Neural cell (in vitro differentiated cells): ENCODE results near the gene CAMK1D. TPM values are rescaled to one million over a fixed set of nuclear protein-coding genes. Genes with fewer than 3 reads are reported as not detected.
"Not testable (repeated sequence)": the region's sequence is repeated elsewhere in the genome, so short reads cannot be mapped to it uniquely, and the experiment has no call there.

Source experiments
- H2AFZ ChIP-seq: fragments of 200-600, 300-800 bp; sonication (generic), shearing (Covaris generic); 2 replicates; pipeline ENCODE4 v1.6.0; 2014; ENCODE audit warnings: low read depth, mild to moderate bottlenecking, antibody characterized with exemption, low read length, moderate library complexity
- H3F3A ChIP-seq: fragments of 200-600 bp; shearing (Covaris generic); 2 replicates; pipeline ENCODE4 v1.6.1; 2016; ENCODE audit warnings: mild to moderate bottlenecking, moderate library complexity, mixed read lengths, antibody characterized with exemption, low read length; ENCODE audit not compliant: insufficient read depth, poor library complexity, severe bottlenecking
- H3K27ac ChIP-seq: fragments of 200-600, 300-800 bp; sonication (generic), shearing (Covaris generic); 2 replicates; pipeline ENCODE4 v1.5.1; 2014; ENCODE audit warnings: mild to moderate bottlenecking, low read length, moderate library complexity
- H3K27me3 ChIP-seq: fragments of 300-800, 200-600 bp; sonication (generic), shearing (Covaris generic); 2 replicates; pipeline ENCODE4 v1.6.0; 2014; ENCODE audit warnings: mild to moderate bottlenecking, low read depth, low read length, moderate library complexity; ENCODE audit not compliant: insufficient read depth
- H3K36me3 ChIP-seq: fragments of 300-800, 200-600 bp; sonication (generic), shearing (Covaris generic); 2 replicates; pipeline ENCODE4 v1.5.1; 2014; ENCODE audit warnings: mild to moderate bottlenecking, antibody characterized with exemption, low read length, moderate library complexity; ENCODE audit not compliant: insufficient read depth
- H3K4me2 ChIP-seq: fragments of 300-800, 200-600 bp; sonication (generic), shearing (Covaris generic); 2 replicates; pipeline ENCODE4 v1.6.0; 2014; ENCODE audit warnings: mild to moderate bottlenecking, low read length
- H3K4me3 ChIP-seq: fragments of 300-800, 200-600 bp; sonication (generic), shearing (Covaris generic); 2 replicates; pipeline ENCODE4 v1.5.1; 2014; ENCODE audit warnings: mild to moderate bottlenecking, low read length, moderate library complexity
- H3K79me2 ChIP-seq: fragments of 200-600 bp; shearing (Covaris generic); replicated peaks from 2 replicates; pipeline ENCODE4 v1.6.0; 2014; ENCODE audit warnings: mild to moderate bottlenecking, low read length, moderate library complexity; ENCODE audit not compliant: insufficient read depth
- H3K9ac ChIP-seq: fragments of 300-800, 200-600 bp; sonication (generic), shearing (Covaris generic); 2 replicates; pipeline ENCODE4 v1.6.1; 2016; ENCODE audit warnings: mild to moderate bottlenecking, low read length, mixed read lengths
- H3K9me2 ChIP-seq: fragments of 200-600 bp; shearing (Covaris generic); 2 replicates; pipeline ENCODE4 v1.6.1; 2016; ENCODE audit warnings: mild to moderate bottlenecking, low read length, mixed read lengths; ENCODE audit not compliant: insufficient read depth
- H3K9me3 ChIP-seq: fragments of 200-600, 300-800 bp; sonication (generic), shearing (Covaris generic); 2 replicates; pipeline ENCODE4 v1.6.1; 2016; ENCODE audit warnings: mild to moderate bottlenecking, mixed run types, low read length, moderate library complexity, mixed read lengths
- H4K20me1 ChIP-seq: fragments of 200-600 bp; shearing (Covaris generic); 2 replicates; pipeline ENCODE4 v1.6.1; 2016; ENCODE audit warnings: mild to moderate bottlenecking, mixed run types; ENCODE audit not compliant: insufficient read depth
- CTCF ChIP-seq: fragments of 450-650 bp; IDR thresholded peaks from 2 replicates; pipeline ENCODE4 v1.5.1; 2014; ENCODE audit warnings: antibody characterized with exemption, mild to moderate bottlenecking, moderate library complexity; ENCODE audit not compliant: poor library complexity, severe bottlenecking
- EP300 ChIP-seq: fragments of 450-650 bp; conservative IDR thresholded peaks from 2 replicates; pipeline ENCODE4 v1.6.1; 2014; ENCODE audit warnings: antibody characterized with exemption, mild to moderate bottlenecking, moderate library complexity; ENCODE audit not compliant: poor library complexity, severe bottlenecking
- EZH2 ChIP-seq: fragments of 200-600, 300-800 bp; shearing (Covaris generic), sonication (generic); IDR thresholded peaks from 2 replicates; pipeline ENCODE4 v1.6.1; 2014; ENCODE audit warnings: antibody characterized with exemption, low read length, borderline replicate concordance, mild to moderate bottlenecking; ENCODE audit not compliant: insufficient read depth, poor library complexity, severe bottlenecking
- MXI1 ChIP-seq: fragments of 450-650 bp; conservative IDR thresholded peaks from 2 replicates; pipeline ENCODE4 v1.6.1; 2014; ENCODE audit warnings: antibody characterized with exemption, mild to moderate bottlenecking; ENCODE audit not compliant: poor library complexity, severe bottlenecking
- POLR2AphosphoS5 ChIP-seq: IDR thresholded peaks from 2 replicates; pipeline ENCODE4 v1.6.1; 2012
- RAD21 ChIP-seq: fragments of 450-650 bp; conservative IDR thresholded peaks from 2 replicates; pipeline ENCODE4 v1.6.1; 2014; ENCODE audit warnings: antibody characterized with exemption, mild to moderate bottlenecking, moderate library complexity
- REST ChIP-seq: IDR thresholded peaks from 2 replicates; pipeline ENCODE4 v1.6.1; 2012; ENCODE audit warnings: borderline replicate concordance
- SMC3 ChIP-seq: fragments of 450-650 bp; conservative IDR thresholded peaks from 2 replicates; pipeline ENCODE4 v1.6.1; 2014; ENCODE audit warnings: antibody characterized with exemption, mild to moderate bottlenecking, moderate library complexity; ENCODE audit not compliant: poor library complexity
- TAF1 ChIP-seq: IDR thresholded peaks from 2 replicates; pipeline ENCODE4 v1.6.1; 2012; ENCODE audit warnings: low read depth
- polyA plus RNA-seq: library from polyadenylated mRNA; depleted of rRNA; stranded (reverse); fragments of >200 nt; gene quantifications from 2 replicates; pipeline ENCODE4 v1.2.3, GENCODE V29; 2014

CAMK1D gene
- polyA plus RNA-seq, 1 donor from 2014 or later: 13.8 TPM

GRCh38 chr10:12327074-12327473, 22.3 kb upstream of the CAMK1D start:
- no peaks in the 10 kb centered on the region for H4K20me1 ChIP-seq
- H3K27me3 ChIP-seq: no peaks in the 10 kb centered on the region
- no peak for TF ChIP-seq REST
- no peak for TF ChIP-seq POLR2AphosphoS5
- TF ChIP-seq SMC3: no peak
- no peak for TF ChIP-seq TAF1
- TF ChIP-seq MXI1: no peak
- TF ChIP-seq RAD21: no peak
- no peak for TF ChIP-seq EP300
- no peak for TF ChIP-seq EZH2
- no peak for TF ChIP-seq CTCF
- H3K9ac ChIP-seq: no peak overlapping the region
- no peak overlapping the region for H3K4me3 ChIP-seq
- H3K27ac ChIP-seq: no peak overlapping the region
- H3F3A ChIP-seq: no peaks in the 10 kb centered on the region
- no peak overlapping the region for H3K4me2 ChIP-seq
- no peaks in the 10 kb centered on the region for H3K9me2 ChIP-seq
- H2AFZ ChIP-seq: no peak overlapping the region
- H3K79me2 ChIP-seq: no peaks in the 10 kb centered on the region
- H3K9me3 ChIP-seq: no peaks in the 10 kb centered on the region
- no peaks in the 10 kb centered on the region for H3K36me3 ChIP-seq

- Histone ChIP-seq H3K27me3 (no peaks in the 10 kb centered on the region), H3K9me3 (no peaks in the 10 kb centered on the region), H2AFZ (no peak overlapping the region), H3F3A (no peaks in the 10 kb centered on the region), H3K79me2 (no peaks in the 10 kb centered on the region), H3K4me2 (no peak overlapping the region), H4K20me1 (no peaks in the 10 kb centered on the region), H3K36me3 (no peaks in the 10 kb centered on the region), H3K9ac (no peak overlapping the region), H3K9me2 (no peaks in the 10 kb centered on the region), H3K4me3 (no peak overlapping the region), H3K27ac (no peak overlapping the region)
- TF ChIP-seq RAD21: no peak
- no peak for TF ChIP-seq EZH2
- TF ChIP-seq POLR2AphosphoS5: no peak
- TF ChIP-seq EP300: no peak
- TF ChIP-seq MXI1: no peak
- TF ChIP-seq TAF1: no peak
- TF ChIP-seq SMC3: no peak
- no peak for TF ChIP-seq CTCF
- no peak for TF ChIP-seq REST
Observed at GRCh38 chr10:12327476-12327875, 21.9 kb upstream of the CAMK1D start.

GRCh38 chr10:12328312-12328711, 21.0 kb upstream of the CAMK1D start:
- not testable (repeated sequence) for H3K9me3 ChIP-seq, H3K27ac ChIP-seq, H2AFZ ChIP-seq, H3K9me2 ChIP-seq, H3K9ac ChIP-seq, H3K36me3 ChIP-seq, H3F3A ChIP-seq, H3K4me3 ChIP-seq, H3K4me2 ChIP-seq, H3K79me2 ChIP-seq, H3K27me3 ChIP-seq, H4K20me1 ChIP-seq
